Gastrocnemius medialis (tissue), 4 donors: ENCODE data around the gene ITGA5. TPM values are rescaled to one million over a fixed set of nuclear protein-coding genes. Genes with fewer than 3 reads are reported as not detected.

Experiments used
- ATAC-seq, 2 donors: fragments of 150-250 bp; one replicate each; pipeline ENCODE4 v1.9.1; 2016
- DNase-seq, 2 donors: peaks; one replicate each; pipeline ENCODE4 v3.0.0-alpha.2; 2019
- H3K27ac ChIP-seq, 4 donors: fragments of 200-600 bp; sonication (generic); 1 replicate in 1 of 4; 2 replicates in 3 of 4; pipeline ENCODE4 v1.5.1; 2016 to 2018; ENCODE audit warnings: mild to moderate bottlenecking in 2 of 4, moderate library complexity in 1 of 4
- H3K27me3 ChIP-seq, 3 donors: fragments of 200-600 bp; sonication (generic) in 2 of 3; 1 replicate in 1 of 3; 2 replicates in 2 of 3; pipeline versions ENCODE4 v1.5.1 to v1.6.0; 2016 to 2019; ENCODE audit warnings: mild to moderate bottlenecking in 1 of 3, moderate library complexity in 1 of 3
- H3K36me3 ChIP-seq, 2 donors: fragments of 200-600 bp; sonication (generic) in 1 of 2; one replicate each; pipeline ENCODE4 v1.5.1; 2017 to 2018
- H3K4me1 ChIP-seq, 2 donors: fragments of 200-600 bp; sonication (generic) in 1 of 2; one replicate each; pipeline ENCODE4 v1.5.1; 2016 to 2017; ENCODE audit warnings: mild to moderate bottlenecking in 2 of 2
- H3K4me3 ChIP-seq, 4 donors: fragments of 200-600 bp; sonication (generic) in 3 of 4; 1 replicate in 1 of 4; 2 replicates in 3 of 4; pipeline ENCODE4 v1.5.1; 2016 to 2019; ENCODE audit warnings: mild to moderate bottlenecking in 2 of 4
- H3K9me3 ChIP-seq, 3 donors: fragments of 200-600 bp; sonication (generic) in 2 of 3; 1 replicate in 1 of 3; 2 replicates in 2 of 3; pipeline ENCODE4 v1.5.1; 2016 to 2019
- POLR2A ChIP-seq, 2 donors: fragments of 450-650 bp; IDR thresholded peaks; one replicate each; pipeline ENCODE4 v1.6.1; 2017; ENCODE audit warnings: antibody characterized with exemption in 2 of 2, mild to moderate bottlenecking in 2 of 2, moderate library complexity in 2 of 2
- in situ Hi-C, 4 donors: fragments of 200-750 bp; cut with MboI; loops; one replicate each; pipeline versions ENCODE4 v1.15.0 to v1.8.0; 2017; ENCODE audit warnings: low sequenced_read_pairs in 4 of 4
- intact Hi-C: fragments of 100-400 bp; cut with DNase I; formaldehyde crosslinking; loops from one replicate; pipeline ENCODE4 v1.15.1; 2023; ENCODE audit warnings: low total_unique reads
- total RNA-seq, 4 donors: library from RNA; depleted of rRNA; stranded (reverse); fragments of >200 nt; gene quantifications; one replicate each; pipeline versions ENCODE4 v1.1.0 to v1.2.3, GENCODE V29; 2016
- TF ChIP-seq, protein P1 (sequence below), 5 experiments: fragments of 450-650 bp in 3 of 5; fragments of 200-600 bp in 2 of 5; sonication (generic) in 2 of 5; IDR thresholded peaks in 4 of 5; conservative IDR thresholded peaks in 1 of 5; 1 replicate in 4 of 5; 2 replicates in 1 of 5; pipeline ENCODE4 v1.5.1; 2016 to 2019; ENCODE audit warnings: antibody characterized with exemption in 5 of 5, mild to moderate bottlenecking in 3 of 5, moderate library complexity in 3 of 5

ITGA5 gene
- total RNA-seq, 4 donors from 2014 or later = 26.5 to 34.1 (median 30.9) TPM

DNA sequence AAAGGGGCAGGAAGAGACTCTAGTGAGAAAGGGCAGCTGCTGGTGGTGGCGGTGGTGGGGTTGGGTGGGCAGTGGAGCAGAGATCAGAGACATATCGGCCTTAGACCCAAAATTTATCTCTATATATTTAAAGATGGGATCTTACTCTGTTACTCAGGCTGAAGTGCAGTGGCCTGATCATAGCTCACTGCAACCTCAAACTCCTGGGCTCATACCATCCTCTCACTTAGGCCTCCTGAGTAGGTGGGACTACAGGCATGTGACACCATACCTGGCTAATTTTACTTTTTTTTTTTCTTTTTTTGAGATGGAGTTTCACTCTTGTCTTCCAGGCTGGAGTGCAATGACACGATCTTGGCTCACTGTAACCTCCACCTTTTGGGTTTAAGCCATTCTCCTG, 18.6 kb upstream of the ITGA5 start:
- in situ Hi-C loops = loop anchor here in 2 of 4 donors (5.0 kb wide), 2 partner anchors 35 to 40 kb away; no protein-coding TSS in a partner anchor

DNA sequence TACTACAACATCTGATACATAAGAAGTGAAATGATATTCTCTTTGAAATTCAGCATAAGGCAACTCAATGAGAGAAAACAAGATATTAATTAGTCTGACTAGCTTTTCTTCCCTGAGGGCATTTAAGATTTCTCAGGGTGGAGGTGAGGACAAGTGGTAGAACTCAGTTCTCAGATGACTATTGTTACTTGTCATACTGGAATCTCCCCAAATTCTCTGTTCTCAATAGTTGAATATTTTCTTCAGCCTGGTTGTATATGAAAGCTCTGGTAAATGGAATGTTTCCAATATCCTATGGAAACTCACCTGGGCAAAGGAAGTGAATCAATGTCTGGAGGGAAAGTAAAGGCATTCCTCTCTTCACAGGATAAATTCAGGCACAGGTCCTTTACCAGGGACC, 18.2 kb upstream of the ITGA5 start:
- Histone ChIP-seq H3K27ac (no peak overlapping the region), H3K27me3 (no peaks in the 10 kb centered on the region), H3K4me1 (peaks cover 0 to 3% of the 10 kb centered on the region in 2 donors), H3K9me3 (no peaks in the 10 kb centered on the region), H3K36me3 (no peaks in the 10 kb centered on the region), H3K4me3 (no peak overlapping the region)
- no peak for ATAC-seq
- no peak for DNase-seq
- in situ Hi-C loops = loop anchor here in 2 of 4 donors (5.0 kb wide), 2 partner anchors 35 to 40 kb away; no protein-coding TSS in a partner anchor
- no peak for TF ChIP-seq POLR2A (IDR thresholded peaks at IDR 0.05)
- TF ChIP-seq, protein P1, sequence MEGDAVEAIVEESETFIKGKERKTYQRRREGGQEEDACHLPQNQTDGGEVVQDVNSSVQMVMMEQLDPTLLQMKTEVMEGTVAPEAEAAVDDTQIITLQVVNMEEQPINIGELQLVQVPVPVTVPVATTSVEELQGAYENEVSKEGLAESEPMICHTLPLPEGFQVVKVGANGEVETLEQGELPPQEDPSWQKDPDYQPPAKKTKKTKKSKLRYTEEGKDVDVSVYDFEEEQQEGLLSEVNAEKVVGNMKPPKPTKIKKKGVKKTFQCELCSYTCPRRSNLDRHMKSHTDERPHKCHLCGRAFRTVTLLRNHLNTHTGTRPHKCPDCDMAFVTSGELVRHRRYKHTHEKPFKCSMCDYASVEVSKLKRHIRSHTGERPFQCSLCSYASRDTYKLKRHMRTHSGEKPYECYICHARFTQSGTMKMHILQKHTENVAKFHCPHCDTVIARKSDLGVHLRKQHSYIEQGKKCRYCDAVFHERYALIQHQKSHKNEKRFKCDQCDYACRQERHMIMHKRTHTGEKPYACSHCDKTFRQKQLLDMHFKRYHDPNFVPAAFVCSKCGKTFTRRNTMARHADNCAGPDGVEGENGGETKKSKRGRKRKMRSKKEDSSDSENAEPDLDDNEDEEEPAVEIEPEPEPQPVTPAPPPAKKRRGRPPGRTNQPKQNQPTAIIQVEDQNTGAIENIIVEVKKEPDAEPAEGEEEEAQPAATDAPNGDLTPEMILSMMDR (IDR thresholded peaks at IDR 0.05 in 4 of 5, conservative IDR thresholded peaks at IDR 0.05 in 1 of 5) = no peak
- intact Hi-C loops = no loop called here

More for the DNA sequence above, 18.6 kb upstream of the ITGA5 start:
- ATAC-seq (no peak), DNase-seq (no peak)
- Histone ChIP-seq H3K27ac (no peak overlapping the region), H3K4me1 (peaks cover 0 to 3% of the 10 kb centered on the region in 2 donors), H3K27me3 (no peaks in the 10 kb centered on the region), H3K9me3 (no peaks in the 10 kb centered on the region), H3K4me3 (no peak overlapping the region), H3K36me3 (no peaks in the 10 kb centered on the region)
- intact Hi-C loops = loop anchor here (2.0 kb wide), 1 partner anchor 19 kb away; the partner anchor contains the start of gene ITGA5
- TF ChIP-seq POLR2A (IDR thresholded peaks at IDR 0.05) = no peak
- TF ChIP-seq, protein P1 (IDR thresholded peaks at IDR 0.05 in 4 of 5, conservative IDR thresholded peaks at IDR 0.05 in 1 of 5) = no peak

DNA sequence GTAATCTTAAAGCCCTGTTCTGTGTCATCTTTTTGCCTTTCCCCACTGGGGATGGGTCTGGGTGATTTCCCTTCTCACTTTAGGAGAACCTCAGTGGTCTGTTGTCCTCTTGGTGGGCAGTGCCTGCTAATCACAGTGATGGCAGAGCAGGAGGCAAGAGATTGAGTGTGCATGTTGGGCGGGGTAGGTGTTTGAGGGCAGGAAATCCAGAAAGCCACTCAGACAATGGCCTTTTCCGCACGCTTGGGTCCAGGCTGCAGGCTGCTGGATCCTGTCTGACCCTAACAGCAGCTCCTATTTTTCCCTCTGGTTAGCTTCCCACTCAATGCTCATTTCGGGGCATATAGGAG, 13.7 kb upstream of the ITGA5 start:
- in situ Hi-C loops = no loop called here
- ATAC-seq (peak; percentile 43 to 52), DNase-seq (no peak)
- Histone ChIP-seq H3K4me1 (peaks cover 12 to 16% of the 10 kb centered on the region in 2 donors), H3K27ac (peak overlapping the region; percentile 50 to 71 (median 61)), H3K27me3 (no peaks in the 10 kb centered on the region), H3K36me3 (no peaks in the 10 kb centered on the region), H3K9me3 (no peaks in the 10 kb centered on the region), H3K4me3 (no peak overlapping the region)
- no peak for TF ChIP-seq POLR2A (IDR thresholded peaks at IDR 0.05)
- TF ChIP-seq, protein P1 (IDR thresholded peaks at IDR 0.05 in 4 of 5, conservative IDR thresholded peaks at IDR 0.05 in 1 of 5) = no peak
- intact Hi-C loops = no loop called here

DNA sequence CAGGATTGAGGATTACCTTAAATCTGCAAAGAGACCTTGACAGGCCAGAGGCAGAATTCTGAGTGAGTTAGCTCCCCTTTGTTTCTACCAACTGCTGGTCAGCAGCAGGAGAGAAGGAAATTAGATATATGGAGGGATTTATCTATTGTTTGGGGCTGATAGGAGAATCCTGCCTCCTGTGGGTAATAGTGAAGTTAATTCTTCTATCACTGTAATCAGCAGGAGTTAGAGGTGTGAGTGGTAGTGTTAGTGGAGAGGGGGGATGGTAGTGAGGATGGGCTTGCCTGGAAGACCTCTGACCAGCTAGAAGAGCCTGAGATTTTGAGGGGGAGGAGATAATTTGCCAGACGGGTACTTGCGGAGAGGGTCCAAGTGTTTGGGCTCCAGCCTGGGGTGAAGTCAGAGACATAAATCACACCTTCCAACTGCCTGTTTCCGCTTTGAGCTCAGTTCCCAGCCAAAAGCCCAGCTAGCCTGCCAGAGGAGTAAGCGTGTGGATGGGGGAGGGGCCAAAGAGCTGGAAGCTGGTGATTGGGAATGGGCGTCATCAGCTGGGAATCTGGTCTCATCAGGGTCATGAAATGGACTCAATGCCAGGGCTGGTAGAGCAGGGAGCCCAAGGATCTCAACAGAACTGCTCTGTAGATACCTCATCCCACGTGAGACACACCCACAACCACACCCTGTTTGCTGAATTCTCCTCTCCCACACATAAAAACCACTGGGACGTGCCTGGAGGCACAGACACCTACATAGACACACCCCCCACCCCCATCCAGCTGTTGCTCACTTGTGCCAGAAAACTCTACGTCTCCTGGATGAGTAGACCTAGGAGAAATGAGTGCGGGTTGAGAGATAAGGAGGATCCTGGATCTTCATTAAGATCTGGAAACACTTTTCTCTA, 13.1 kb upstream of the ITGA5 start:
- H3K4me3 ChIP-seq = no peak overlapping the region
- no peaks in the 10 kb centered on the region for H3K27me3 ChIP-seq
- TF ChIP-seq, protein P1 (IDR thresholded peaks at IDR 0.05 in 4 of 5, conservative IDR thresholded peaks at IDR 0.05 in 1 of 5) = no peak
- TF ChIP-seq POLR2A (IDR thresholded peaks at IDR 0.05) = no peak
- ATAC-seq (peak; percentile 53), DNase-seq (peak in 1 of 2 donors; percentile 50)
- in situ Hi-C loops = no loop called here
- H3K9me3 ChIP-seq = no peaks in the 10 kb centered on the region
- peaks cover 18 to 21% of the 10 kb centered on the region in 2 donors for H3K4me1 ChIP-seq
- peak overlapping the region; percentile 50 to 71 (median 61) for H3K27ac ChIP-seq
- intact Hi-C loops = no loop called here
- H3K36me3 ChIP-seq = no peaks in the 10 kb centered on the region
